Measurements from ENCODE around the gene C22orf31.

C22orf31 gene

GRCh38 chr22:29081517-29082236 is 20.0 kb upstream of the C22orf31 start (continued):
- TF ChIP-seq ZNF707 (tag by site-specific recombination; IDR thresholded peaks at IDR 0.05), result no peak

DNA sequence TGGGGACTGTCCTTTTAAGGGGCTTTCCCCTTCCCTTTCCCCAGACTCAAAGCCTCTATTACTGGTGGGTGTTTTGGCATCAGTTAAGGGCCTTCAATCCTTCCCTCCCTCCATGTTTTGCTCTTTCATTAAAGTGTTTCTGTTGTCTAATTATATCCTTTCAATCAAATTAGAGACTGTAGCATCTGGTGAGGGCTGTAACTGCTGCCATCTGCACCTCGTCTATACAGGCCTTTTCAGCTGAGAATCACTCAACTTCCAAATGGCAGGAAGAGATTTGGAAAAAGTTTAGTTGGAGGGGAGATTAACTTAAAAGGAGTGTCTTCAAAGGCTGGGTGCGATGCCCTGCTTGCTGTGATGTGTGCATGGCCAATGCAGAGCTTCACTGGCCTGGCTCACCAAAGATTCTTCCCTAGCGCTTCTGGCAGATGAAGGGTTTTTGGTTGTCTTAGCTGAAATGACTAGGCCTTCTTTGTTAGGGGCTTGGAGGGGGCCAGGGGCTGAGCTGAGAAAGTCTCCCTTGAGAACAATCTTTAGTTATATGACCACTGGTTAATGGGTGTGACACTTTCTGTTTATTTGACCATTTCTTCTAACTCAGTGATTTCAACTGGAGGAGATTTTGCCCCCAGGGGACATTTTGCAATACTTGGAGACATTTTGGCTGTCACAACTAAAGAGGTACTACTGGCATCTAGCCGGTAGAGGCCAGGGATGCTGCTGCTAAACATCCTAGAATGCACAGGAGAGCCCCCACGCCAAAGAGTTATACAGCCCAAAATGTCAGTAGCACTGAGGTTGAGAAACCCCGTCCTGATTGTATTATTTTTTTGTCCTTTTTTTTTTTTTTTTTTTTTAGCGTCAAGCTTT is 18.7 kb upstream of the C22orf31 start:
- Histone ChIP-seq H3K4me1 (ENCODE audit: control insufficient read depth, insufficient read depth, low read length) (peaks cover 29% of the 10 kb centered on the region), H3K4me3 (ENCODE audit: low read depth, low read length) (no peak overlapping the region), H3K36me3 (ENCODE audit: control insufficient read depth in 2 of 2, insufficient read depth in 1 of 2, low read length in 2 of 2) (no peaks in the 10 kb centered on the region; a peak in 1 of 3 replicates), H3K27ac (ENCODE audit: extremely low read depth, low read depth, low read length) (peak overlapping the region; percentile 74), H3K9me3 (ENCODE audit: control insufficient read depth, insufficient read depth, low read depth, low read length) (no peaks in the 10 kb centered on the region)
- ChIA-PET POLR2A (interaction anchor here (1.0 kb wide), 1 partner anchor 50 kb away, joined by 3 read pairs; no protein-coding TSS in a partner anchor), CTCF (interaction anchor here (0.6 to 2.8 kb wide), 5 partner anchors 11 to 165 kb away, joined by 3 to 9 read pairs (median 4); no protein-coding TSS in a partner anchor)
- TF ChIP-seq ZNF792 (tag by site-specific recombination; IDR thresholded peaks at IDR 0.05) (no peak), ZBTB20 (tag by site-specific recombination; IDR thresholded peaks at IDR 0.05) (0 out of 2 replicates have a peak, but pooled peaks have one; percentile 44), ZNF24 (tag by site-specific recombination; IDR thresholded peaks at IDR 0.05) (0 out of 2 replicates have a peak, but pooled peaks have one; percentile 45), PRDM10 (tag by site-specific recombination; IDR thresholded peaks at IDR 0.05) (peak; percentile 37; the same call in 1 of the 2 replicates), ZBTB8A (tag by site-specific recombination; IDR thresholded peaks at IDR 0.05) (peak; percentile 48), SP7 (tag by site-specific recombination; IDR thresholded peaks at IDR 0.05) (peak; percentile 96), YY1 (tag by site-specific recombination; IDR thresholded peaks at IDR 0.05) (peak; percentile 66), ZEB2 (tag by site-specific recombination; IDR thresholded peaks at IDR 0.05) (peak; percentile 54; the same call in 1 of the 2 replicates), ZNF791 (tag by site-specific recombination; IDR thresholded peaks at IDR 0.05) (no peak), ZNF302 (tag by site-specific recombination; IDR thresholded peaks at IDR 0.05; ENCODE audit: low read depth) (no peak), ZFP69B (tag by site-specific recombination; IDR thresholded peaks at IDR 0.05) (0 out of 2 replicates have a peak, but pooled peaks have one; percentile 25)
- TF ChIP-seq, protein P1, sequence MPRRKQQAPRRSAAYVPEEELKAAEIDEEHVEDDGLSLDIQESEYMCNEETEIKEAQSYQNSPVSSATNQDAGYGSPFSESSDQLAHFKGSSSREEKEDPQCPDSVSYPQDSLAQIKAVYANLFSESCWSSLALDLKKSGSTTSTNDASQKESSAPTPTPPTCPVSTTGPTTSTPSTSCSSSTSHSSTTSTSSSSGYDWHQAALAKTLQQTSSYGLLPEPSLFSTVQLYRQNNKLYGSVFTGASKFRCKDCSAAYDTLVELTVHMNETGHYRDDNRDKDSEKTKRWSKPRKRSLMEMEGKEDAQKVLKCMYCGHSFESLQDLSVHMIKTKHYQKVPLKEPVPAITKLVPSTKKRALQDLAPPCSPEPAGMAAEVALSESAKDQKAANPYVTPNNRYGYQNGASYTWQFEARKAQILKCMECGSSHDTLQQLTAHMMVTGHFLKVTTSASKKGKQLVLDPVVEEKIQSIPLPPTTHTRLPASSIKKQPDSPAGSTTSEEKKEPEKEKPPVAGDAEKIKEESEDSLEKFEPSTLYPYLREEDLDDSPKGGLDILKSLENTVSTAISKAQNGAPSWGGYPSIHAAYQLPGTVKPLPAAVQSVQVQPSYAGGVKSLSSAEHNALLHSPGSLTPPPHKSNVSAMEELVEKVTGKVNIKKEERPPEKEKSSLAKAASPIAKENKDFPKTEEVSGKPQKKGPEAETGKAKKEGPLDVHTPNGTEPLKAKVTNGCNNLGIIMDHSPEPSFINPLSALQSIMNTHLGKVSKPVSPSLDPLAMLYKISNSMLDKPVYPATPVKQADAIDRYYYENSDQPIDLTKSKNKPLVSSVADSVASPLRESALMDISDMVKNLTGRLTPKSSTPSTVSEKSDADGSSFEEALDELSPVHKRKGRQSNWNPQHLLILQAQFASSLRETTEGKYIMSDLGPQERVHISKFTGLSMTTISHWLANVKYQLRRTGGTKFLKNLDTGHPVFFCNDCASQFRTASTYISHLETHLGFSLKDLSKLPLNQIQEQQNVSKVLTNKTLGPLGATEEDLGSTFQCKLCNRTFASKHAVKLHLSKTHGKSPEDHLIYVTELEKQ (tag by site-specific recombination; IDR thresholded peaks at IDR 0.05; ENCODE audit: borderline replicate concordance), result 0 out of 2 replicates have a peak, but pooled peaks have one; percentile 38
- TF ChIP-seq, protein P2, sequence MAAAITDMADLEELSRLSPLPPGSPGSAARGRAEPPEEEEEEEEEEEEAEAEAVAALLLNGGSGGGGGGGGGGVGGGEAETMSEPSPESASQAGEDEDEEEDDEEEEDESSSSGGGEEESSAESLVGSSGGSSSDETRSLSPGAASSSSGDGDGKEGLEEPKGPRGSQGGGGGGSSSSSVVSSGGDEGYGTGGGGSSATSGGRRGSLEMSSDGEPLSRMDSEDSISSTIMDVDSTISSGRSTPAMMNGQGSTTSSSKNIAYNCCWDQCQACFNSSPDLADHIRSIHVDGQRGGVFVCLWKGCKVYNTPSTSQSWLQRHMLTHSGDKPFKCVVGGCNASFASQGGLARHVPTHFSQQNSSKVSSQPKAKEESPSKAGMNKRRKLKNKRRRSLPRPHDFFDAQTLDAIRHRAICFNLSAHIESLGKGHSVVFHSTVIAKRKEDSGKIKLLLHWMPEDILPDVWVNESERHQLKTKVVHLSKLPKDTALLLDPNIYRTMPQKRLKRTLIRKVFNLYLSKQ (tag by site-specific recombination; IDR thresholded peaks at IDR 0.05; ENCODE audit: borderline replicate concordance), result no peak
- TF ChIP-seq, protein P3, sequence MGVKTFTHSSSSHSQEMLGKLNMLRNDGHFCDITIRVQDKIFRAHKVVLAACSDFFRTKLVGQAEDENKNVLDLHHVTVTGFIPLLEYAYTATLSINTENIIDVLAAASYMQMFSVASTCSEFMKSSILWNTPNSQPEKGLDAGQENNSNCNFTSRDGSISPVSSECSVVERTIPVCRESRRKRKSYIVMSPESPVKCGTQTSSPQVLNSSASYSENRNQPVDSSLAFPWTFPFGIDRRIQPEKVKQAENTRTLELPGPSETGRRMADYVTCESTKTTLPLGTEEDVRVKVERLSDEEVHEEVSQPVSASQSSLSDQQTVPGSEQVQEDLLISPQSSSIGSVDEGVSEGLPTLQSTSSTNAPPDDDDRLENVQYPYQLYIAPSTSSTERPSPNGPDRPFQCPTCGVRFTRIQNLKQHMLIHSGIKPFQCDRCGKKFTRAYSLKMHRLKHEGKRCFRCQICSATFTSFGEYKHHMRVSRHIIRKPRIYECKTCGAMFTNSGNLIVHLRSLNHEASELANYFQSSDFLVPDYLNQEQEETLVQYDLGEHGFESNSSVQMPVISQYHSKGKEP (tag by site-specific recombination; IDR thresholded peaks at IDR 0.05), result peak; percentile 49; the same call in 1 of the 2 replicates
- TF ChIP-seq, protein P4, sequence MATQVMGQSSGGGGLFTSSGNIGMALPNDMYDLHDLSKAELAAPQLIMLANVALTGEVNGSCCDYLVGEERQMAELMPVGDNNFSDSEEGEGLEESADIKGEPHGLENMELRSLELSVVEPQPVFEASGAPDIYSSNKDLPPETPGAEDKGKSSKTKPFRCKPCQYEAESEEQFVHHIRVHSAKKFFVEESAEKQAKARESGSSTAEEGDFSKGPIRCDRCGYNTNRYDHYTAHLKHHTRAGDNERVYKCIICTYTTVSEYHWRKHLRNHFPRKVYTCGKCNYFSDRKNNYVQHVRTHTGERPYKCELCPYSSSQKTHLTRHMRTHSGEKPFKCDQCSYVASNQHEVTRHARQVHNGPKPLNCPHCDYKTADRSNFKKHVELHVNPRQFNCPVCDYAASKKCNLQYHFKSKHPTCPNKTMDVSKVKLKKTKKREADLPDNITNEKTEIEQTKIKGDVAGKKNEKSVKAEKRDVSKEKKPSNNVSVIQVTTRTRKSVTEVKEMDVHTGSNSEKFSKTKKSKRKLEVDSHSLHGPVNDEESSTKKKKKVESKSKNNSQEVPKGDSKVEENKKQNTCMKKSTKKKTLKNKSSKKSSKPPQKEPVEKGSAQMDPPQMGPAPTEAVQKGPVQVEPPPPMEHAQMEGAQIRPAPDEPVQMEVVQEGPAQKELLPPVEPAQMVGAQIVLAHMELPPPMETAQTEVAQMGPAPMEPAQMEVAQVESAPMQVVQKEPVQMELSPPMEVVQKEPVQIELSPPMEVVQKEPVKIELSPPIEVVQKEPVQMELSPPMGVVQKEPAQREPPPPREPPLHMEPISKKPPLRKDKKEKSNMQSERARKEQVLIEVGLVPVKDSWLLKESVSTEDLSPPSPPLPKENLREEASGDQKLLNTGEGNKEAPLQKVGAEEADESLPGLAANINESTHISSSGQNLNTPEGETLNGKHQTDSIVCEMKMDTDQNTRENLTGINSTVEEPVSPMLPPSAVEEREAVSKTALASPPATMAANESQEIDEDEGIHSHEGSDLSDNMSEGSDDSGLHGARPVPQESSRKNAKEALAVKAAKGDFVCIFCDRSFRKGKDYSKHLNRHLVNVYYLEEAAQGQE (tag by site-specific recombination; IDR thresholded peaks at IDR 0.05), result no peak
- TF ChIP-seq, protein P5, sequence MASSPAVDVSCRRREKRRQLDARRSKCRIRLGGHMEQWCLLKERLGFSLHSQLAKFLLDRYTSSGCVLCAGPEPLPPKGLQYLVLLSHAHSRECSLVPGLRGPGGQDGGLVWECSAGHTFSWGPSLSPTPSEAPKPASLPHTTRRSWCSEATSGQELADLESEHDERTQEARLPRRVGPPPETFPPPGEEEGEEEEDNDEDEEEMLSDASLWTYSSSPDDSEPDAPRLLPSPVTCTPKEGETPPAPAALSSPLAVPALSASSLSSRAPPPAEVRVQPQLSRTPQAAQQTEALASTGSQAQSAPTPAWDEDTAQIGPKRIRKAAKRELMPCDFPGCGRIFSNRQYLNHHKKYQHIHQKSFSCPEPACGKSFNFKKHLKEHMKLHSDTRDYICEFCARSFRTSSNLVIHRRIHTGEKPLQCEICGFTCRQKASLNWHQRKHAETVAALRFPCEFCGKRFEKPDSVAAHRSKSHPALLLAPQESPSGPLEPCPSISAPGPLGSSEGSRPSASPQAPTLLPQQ (tag by site-specific recombination; IDR thresholded peaks at IDR 0.05), result peak; percentile 54; the same call in 1 of the 2 replicates
